Right lobe of liver (tissue), 4 donors: ENCODE results near the gene FUCA1.

Experiments used
- POLR2A ChIP-seq: fragments of 450-650 bp; IDR thresholded peaks from one replicate; pipeline ENCODE4 v1.6.1; 2017; ENCODE audit warnings: antibody characterized with exemption, mild to moderate bottlenecking
- TF ChIP-seq, protein P1 (sequence below), 4 donors: fragments of 200-600 bp in 3 of 4; fragments of 450-650 bp in 1 of 4; IDR thresholded peaks; one replicate each; pipeline versions ENCODE4 v1.5.1 to v1.8.0; 2016 to 2022; ENCODE audit warnings: antibody characterized with exemption in 4 of 4, mild to moderate bottlenecking in 2 of 4
- donor health status: DM: no; HTN: no; CAD: no.
- donor health status: DM: no; HTN: no; CAD: no.
- donor health status: DM: no; HTN: yes; CAD: no.

DNA sequence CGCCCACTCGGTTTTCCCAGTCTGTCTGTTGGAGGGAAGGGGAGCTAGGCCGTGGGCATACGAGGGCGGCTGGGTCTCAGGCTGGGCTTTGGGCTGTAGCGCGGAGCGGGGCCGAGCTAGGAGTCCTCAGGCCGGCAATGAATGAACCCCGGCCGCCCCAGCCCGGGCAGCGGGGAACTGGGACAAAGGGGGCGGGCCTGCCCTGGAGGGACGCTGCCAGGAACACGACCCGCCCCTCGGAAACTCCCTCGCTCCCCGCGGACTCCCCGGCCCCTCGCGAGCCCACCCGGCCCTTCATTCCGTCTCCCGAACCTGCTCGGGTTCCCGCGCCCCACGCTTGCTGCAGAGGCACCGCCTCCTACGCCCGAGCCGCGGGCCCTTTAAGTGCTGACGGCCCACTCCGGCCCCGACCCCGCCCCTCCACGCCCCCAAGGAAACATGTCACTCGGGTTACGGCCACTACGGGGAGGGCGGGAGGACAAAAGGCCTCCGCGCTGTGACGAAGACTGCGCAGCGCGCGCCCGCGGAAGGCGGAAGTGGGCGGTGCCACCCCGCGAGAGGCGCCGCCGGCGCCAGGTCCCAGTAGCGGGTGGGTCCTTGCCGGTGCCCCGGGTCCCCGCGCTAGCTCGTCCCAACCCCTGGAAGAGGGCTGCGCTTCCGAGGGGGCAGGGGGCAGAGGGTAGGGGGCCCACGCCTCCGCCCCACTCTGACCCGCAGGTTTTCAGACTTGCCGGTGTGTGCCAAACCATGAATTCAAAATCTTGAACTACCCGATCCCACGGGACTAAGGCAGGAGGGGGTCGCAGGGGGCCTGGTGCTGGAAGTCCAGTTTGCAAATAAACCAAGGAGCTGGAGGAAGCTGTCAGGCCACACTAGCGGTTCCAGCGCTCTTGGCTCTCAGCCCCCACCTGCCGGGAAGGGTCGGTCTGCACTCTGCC, 67.4 kb downstream of the FUCA1 start, which contains the start of gene GALE:
- peak; percentile 80 for TF ChIP-seq POLR2A
- TF ChIP-seq, protein P1, sequence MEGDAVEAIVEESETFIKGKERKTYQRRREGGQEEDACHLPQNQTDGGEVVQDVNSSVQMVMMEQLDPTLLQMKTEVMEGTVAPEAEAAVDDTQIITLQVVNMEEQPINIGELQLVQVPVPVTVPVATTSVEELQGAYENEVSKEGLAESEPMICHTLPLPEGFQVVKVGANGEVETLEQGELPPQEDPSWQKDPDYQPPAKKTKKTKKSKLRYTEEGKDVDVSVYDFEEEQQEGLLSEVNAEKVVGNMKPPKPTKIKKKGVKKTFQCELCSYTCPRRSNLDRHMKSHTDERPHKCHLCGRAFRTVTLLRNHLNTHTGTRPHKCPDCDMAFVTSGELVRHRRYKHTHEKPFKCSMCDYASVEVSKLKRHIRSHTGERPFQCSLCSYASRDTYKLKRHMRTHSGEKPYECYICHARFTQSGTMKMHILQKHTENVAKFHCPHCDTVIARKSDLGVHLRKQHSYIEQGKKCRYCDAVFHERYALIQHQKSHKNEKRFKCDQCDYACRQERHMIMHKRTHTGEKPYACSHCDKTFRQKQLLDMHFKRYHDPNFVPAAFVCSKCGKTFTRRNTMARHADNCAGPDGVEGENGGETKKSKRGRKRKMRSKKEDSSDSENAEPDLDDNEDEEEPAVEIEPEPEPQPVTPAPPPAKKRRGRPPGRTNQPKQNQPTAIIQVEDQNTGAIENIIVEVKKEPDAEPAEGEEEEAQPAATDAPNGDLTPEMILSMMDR (IDR thresholded peaks at IDR 0.05), result no peak
